Breast epithelium (tissue), 3 donors: ENCODE measurements around the gene TSC1.

Experiments
- CTCF ChIP-seq, 3 donors: fragments of 450-650 bp; IDR thresholded peaks; one replicate each; pipeline ENCODE4 v1.5.1; 2016 to 2017; ENCODE audit warnings: antibody characterized with exemption in 3 of 3, mild to moderate bottlenecking in 3 of 3, moderate library complexity in 3 of 3
- POLR2A ChIP-seq: fragments of 450-650 bp; IDR thresholded peaks from one replicate; pipeline ENCODE4 v1.6.1; 2016; ENCODE audit warnings: antibody characterized with exemption, mild to moderate bottlenecking, moderate library complexity
- POLR2AphosphoS5 ChIP-seq, 3 donors: sonication (generic); formaldehyde crosslinking; IDR thresholded peaks; one replicate each; pipeline ENCODE4 v1.6.1; 2017; ENCODE audit warnings: antibody characterized with exemption in 3 of 3

GRCh38 chr9:132923346-132923902, 21.0 kb downstream of the TSC1 start:
- no peak for TF ChIP-seq CTCF (IDR thresholded peaks at IDR 0.05)
- TF ChIP-seq POLR2AphosphoS5 (IDR thresholded peaks at IDR 0.05), result no peak
- no peak for TF ChIP-seq POLR2A
